Activated T-cell treated with anti-CD3 and anti-CD28 coated beads, Interleukin-2, amount 50 U/mL, for 72 hours (primary cell): ENCODE data around the gene SPC25. TPM values are rescaled to one million over a fixed set of nuclear protein-coding genes. Genes with fewer than 3 reads are reported as not detected.

Experiments used
- ATAC-seq, 2 donors: fragments of 150-1000 bp; cut with Tn5 transposase; replicated peaks in 1 of 2; 2 replicates each; pipeline ENCODE4 v1.10.0; 2021; ENCODE audit warnings: moderate library complexity in 2 of 2, mild to moderate bottlenecking in 1 of 2
- DNase-seq, 2 donors: peaks; one replicate each; pipeline ENCODE4 v3.0.0; 2021 to 2022; ENCODE audit warnings: mixed read lengths in 1 of 2
- H3K27ac Mint-ChIP-seq: one replicate; pipeline ENCODE4 v1.8.0; 2022; ENCODE audit warnings: mild to moderate bottlenecking, moderate library complexity, mixed read lengths
- H3K27me3 Mint-ChIP-seq: one replicate; pipeline ENCODE4 v1.8.0; 2022; ENCODE audit warnings: low read depth, mixed read lengths
- H3K36me3 Mint-ChIP-seq, 2 donors: one replicate each; pipeline ENCODE4 v1.8.0; 2022; ENCODE audit warnings: mixed read lengths in 2 of 2, mild to moderate bottlenecking in 1 of 2; ENCODE audit not compliant: insufficient read depth in 2 of 2
- H3K4me1 Mint-ChIP-seq: one replicate; pipeline ENCODE4 v1.8.0; 2022; ENCODE audit warnings: low read depth, mixed read lengths
- H3K4me3 Mint-ChIP-seq, 2 donors: one replicate each; pipeline ENCODE4 v1.8.0; 2022; ENCODE audit warnings: mild to moderate bottlenecking in 2 of 2, mixed read lengths in 2 of 2, moderate library complexity in 2 of 2
- H3K9me3 Mint-ChIP-seq, 2 donors: one replicate each; pipeline ENCODE4 v1.8.0; 2022; ENCODE audit warnings: mixed read lengths in 2 of 2
- total RNA-seq, 2 donors: library from RNA; stranded (reverse); gene quantifications; one replicate each; pipeline ENCODE4 v1.2.3, GENCODE V29; 2022

The SPC25 gene
- total RNA-seq, 2 donors from 2014 or later = 23.7 to 25.2 TPM

DNA sequence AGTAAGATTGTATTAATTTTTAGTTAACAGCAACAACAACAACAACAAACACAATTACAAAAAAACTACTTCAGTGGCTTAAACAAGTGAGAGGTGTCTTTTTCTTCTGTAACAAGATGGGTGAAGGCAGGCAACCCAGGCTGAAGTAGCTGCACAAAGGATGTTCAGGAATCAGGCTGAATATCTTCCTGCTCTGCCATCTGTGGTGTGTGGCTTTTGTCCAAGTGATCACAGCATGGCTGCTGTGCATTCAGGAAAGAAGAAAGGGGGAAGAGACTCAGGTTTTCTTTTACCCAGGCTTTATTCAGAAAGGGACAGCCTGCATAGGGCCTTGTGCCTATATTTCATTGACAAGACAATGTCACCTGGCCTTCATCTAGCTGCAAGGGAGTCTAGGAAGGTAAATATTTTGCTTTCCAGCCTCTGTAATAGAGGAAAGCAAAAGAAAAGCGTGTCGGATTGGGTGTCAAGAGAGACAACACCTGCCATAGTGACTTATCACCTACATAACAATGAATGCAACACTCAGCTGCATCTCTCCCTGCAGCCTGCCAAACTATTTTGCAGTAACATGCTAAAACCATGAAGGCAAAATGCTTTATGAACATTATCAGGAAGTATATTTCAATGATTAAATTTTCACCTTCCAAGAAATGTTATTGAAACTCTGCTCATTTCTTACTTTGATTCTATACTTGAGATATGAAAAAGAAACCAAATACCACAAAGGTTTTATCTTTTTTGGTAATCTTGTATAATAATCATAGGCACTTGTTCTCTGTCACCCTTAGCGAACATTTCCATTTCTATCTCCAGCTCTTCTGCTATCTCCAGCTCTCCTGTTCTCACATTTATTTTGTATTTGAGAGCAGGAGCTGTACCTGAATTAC, 25.5 kb upstream of the SPC25 start:
- no peak overlapping the region for H3K4me3 Mint-ChIP-seq
- no peak for DNase-seq
- peaks cover 0 to 4% of the 10 kb centered on the region in 2 donors for H3K9me3 Mint-ChIP-seq
- H3K27ac Mint-ChIP-seq = no peak overlapping the region
- peaks cover 14% of the 10 kb centered on the region for H3K4me1 Mint-ChIP-seq
- peaks cover 63% of the 10 kb centered on the region for H3K27me3 Mint-ChIP-seq
- H3K36me3 Mint-ChIP-seq = peaks cover 4% of the 10 kb centered on the region in 2 donors
- ATAC-seq = peak; percentile 72 to 80

DNA sequence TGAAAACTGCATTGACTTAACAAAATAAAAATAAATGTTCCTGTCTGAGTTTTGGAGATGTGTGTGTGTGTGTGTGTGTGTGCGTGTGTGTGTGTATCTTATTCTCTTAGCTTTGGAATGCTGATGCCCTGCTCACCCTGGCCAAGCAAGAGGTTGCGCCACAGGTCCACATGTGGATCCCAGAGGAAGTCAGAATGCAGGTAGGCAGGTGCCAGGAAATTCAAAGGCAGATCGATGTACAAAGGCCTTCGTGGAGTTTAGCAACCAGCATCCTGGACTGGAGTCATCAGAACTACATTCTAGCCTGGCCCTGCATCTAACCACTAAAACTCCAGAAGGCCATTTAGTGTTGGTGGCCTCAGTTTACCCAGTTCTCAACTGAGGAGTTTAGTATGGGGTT, 23.3 kb upstream of the SPC25 start:
- Mint-ChIP-seq H3K36me3 (peaks cover 4% of the 10 kb centered on the region in 2 donors), H3K4me3 (peak overlapping the region in 1 of 2 donors; percentile 9), H3K27me3 (peaks cover 51% of the 10 kb centered on the region), H3K4me1 (peaks cover 14% of the 10 kb centered on the region), H3K9me3 (peaks cover 0 to 4% of the 10 kb centered on the region in 2 donors), H3K27ac (no peak overlapping the region)
- ATAC-seq (no peak), DNase-seq (no peak)

DNA sequence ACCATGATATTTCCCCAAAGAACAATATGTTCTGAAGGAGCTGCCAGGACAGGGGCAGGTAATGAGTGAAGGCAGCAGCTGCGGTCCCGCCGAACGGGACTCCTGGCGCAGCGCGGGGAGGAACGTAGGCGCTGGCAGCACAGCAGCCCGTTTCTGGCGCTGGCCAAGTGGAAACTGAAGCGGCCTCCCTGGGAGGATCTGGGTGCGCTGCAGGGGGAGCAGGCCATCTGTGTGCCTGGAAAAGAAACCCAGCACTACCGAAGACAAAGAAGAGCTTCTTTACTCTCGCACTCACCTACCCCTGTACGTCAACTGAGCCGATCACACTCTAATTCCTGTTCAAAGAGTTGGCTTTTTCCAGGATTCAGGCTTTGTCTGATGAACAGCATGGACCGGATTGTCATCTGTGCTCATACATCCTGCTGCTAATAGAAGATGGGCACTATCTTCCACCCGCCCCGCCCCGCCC, 22.7 kb upstream of the SPC25 start:
- Mint-ChIP-seq H3K27ac (no peak overlapping the region), H3K9me3 (peaks cover 0 to 4% of the 10 kb centered on the region in 2 donors), H3K4me1 (peaks cover 14% of the 10 kb centered on the region)

DNA sequence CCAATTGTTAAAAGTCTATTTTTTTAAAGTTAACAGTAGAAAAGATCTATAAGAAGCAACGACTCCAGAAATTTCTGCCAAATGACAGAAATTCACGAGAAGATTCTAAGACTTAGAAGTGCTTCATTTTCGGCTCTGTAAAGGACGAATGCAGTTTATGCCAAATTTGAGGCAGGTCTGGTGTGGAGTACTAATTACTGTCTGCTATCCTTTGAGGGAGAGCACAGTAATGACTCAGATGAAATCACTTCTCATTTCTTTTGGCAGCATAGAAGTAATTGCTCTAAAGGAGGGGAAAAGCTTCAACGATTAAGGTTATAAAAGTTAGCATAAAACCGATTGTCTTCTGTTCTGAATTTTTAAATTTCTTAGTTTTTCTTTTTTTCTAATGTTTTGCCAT, 22.2 kb upstream of the SPC25 start:
- peaks cover 0 to 4% of the 10 kb centered on the region in 2 donors for H3K9me3 Mint-ChIP-seq
- H3K4me3 Mint-ChIP-seq = peak overlapping the region; percentile 55 to 71
- H3K36me3 Mint-ChIP-seq = peaks cover 4% of the 10 kb centered on the region in 2 donors
- H3K27ac Mint-ChIP-seq = no peak overlapping the region
- DNase-seq = no peak
- H3K27me3 Mint-ChIP-seq = peaks cover 45% of the 10 kb centered on the region
- peaks cover 14% of the 10 kb centered on the region for H3K4me1 Mint-ChIP-seq
- no peak for ATAC-seq

More for the DNA sequence above, 22.7 kb upstream of the SPC25 start:
- peaks cover 4% of the 10 kb centered on the region in 2 donors for H3K36me3 Mint-ChIP-seq
- H3K27me3 Mint-ChIP-seq = peaks cover 45% of the 10 kb centered on the region
- H3K4me3 Mint-ChIP-seq = peak overlapping the region; percentile 55 to 71
- peak in 1 of 2 donors; percentile 4 for DNase-seq
- no peak for ATAC-seq

DNA sequence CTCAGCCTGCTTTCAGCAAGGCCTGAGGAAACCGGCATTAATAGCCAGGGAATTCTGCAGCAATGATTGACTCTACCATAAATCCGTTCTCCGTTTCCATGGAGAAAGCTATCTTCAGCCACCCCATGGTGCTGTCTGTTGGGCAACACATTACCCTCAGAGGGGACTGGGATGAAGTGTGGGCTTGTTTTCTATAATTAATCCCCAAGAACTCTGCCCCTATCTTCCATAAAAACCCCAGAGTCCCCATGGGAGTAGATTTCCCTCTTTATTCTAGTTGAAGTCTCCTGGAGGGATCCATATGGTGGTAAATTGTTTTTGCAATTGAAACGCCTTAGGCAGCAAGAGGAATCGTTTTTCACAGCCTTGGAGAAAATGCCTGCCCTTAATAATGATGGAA, 20.1 kb upstream of the SPC25 start:
- Mint-ChIP-seq H3K9me3 (peaks cover 0 to 4% of the 10 kb centered on the region in 2 donors), H3K4me3 (no peak overlapping the region), H3K4me1 (peaks cover 6% of the 10 kb centered on the region), H3K27me3 (peaks cover 51% of the 10 kb centered on the region), H3K36me3 (peaks cover 4% of the 10 kb centered on the region in 2 donors), H3K27ac (no peak overlapping the region)
- DNase-seq (no peak), ATAC-seq (no peak)

DNA sequence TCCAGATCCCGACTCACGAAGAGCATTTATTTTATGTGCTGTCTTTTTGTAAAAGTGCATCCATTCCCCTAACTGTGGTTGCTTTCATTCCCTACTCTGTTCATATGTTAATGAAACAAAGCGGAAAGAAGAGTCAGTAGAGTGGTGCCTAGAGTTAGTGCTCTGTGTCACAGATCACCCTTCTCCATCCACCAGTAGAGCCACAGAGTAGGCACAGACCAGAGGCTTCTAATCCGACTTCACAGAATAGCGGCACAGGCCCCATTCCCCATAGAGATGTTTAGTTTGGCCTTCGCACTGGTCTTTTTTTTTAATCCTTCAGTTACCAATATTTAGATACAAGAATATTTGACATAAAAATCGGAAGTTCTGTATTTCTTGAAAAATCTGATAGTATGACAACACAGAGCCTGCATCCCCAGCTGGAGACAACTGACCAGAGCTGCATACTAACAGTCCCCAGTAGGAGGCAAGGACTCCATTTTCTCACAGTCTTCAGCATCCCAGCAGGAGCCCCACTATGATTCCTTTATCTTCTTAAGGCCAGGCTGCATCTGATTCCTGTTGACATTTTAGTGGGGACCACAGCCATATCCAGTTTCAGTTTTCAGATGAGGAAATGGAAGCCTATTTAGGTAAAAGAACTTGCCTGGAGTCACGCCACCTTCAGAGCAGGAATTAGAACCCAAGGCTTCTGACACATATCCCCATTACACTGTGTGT, 17.9 kb upstream of the SPC25 start:
- Mint-ChIP-seq H3K27ac (no peak overlapping the region), H3K4me1 (peaks cover 6% of the 10 kb centered on the region), H3K9me3 (no peaks in the 10 kb centered on the region), H3K4me3 (no peak overlapping the region), H3K27me3 (peaks cover 39% of the 10 kb centered on the region), H3K36me3 (no peaks in the 10 kb centered on the region)
- ATAC-seq (no peak), DNase-seq (no peak)

DNA sequence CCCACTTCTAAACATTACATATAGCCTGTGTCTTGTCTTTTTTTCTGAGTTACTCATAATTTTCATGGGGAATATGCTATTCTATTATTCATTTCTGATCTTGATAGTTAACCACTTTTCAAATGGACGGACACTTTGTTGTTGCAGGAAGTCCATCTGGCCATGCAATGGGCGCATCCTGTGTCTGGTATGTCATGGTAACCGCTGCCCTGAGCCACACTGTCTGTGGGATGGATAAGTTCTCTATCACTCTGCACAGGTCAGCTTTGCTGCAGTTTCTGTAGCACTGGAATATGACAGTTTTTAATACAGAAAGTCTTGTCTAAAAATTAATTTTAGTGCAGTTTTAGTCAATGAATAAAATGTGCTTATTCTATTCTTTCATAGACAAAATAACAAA, 14.1 kb upstream of the SPC25 start:
- H3K4me1 Mint-ChIP-seq = no peaks in the 10 kb centered on the region
- H3K4me3 Mint-ChIP-seq = no peak overlapping the region
- H3K27ac Mint-ChIP-seq = no peak overlapping the region
- DNase-seq = no peak
- no peaks in the 10 kb centered on the region for H3K9me3 Mint-ChIP-seq
- ATAC-seq = no peak
- H3K36me3 Mint-ChIP-seq = no peaks in the 10 kb centered on the region
- H3K27me3 Mint-ChIP-seq = peaks cover 21% of the 10 kb centered on the region

DNA sequence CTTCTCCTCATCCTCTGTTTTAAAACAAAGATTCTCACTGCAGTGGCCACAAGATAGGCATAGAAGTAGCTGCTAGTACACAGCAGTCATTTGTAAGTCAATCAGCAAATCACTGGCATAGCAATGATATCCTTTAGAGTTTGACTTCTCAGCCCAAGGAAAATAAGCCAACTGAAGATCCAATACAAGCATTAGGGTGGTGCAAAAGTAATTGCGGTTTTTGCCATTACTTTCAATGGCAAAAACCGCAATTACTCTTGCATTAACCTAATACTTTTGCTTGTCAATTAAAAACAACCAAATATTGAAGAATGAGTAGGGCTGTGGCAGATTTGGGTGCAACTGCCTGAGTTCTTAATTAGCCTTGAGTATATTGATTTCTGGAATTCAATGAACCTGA, 13.7 kb upstream of the SPC25 start:
- no peak for ATAC-seq
- H3K27me3 Mint-ChIP-seq = peaks cover 21% of the 10 kb centered on the region
- H3K4me3 Mint-ChIP-seq = no peak overlapping the region

DNA sequence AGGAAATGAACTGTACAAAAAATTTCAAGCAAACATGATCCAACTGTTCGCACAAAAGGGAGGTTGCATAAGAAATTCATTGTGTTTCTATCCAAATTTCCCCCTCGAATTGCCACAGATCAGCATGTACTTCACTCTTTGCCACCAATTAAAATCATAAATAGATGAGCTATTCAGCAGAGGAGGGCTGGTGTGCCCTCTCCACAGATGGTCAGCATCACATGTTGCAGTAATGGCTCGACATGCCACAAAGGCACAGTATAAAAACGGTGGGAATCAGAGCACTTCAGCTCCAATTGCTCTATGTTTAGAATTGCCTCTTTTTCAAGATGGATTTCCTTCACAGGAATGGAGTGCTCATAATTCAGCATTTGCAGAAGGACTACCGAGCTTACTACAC, 10.8 kb upstream of the SPC25 start, which contains the start of gene G6PC2:
Gene G6PC2 (plus strand): TSS at position 289 of the 400 bp plus-strand sequence. CDS start 41 bp downstream, at position 330.
- ATAC-seq (no peak), DNase-seq (no peak)
- H3K27ac Mint-ChIP-seq = no peak within 1 kb of the TSS
- no peaks in the 10 kb centered on the region for H3K36me3 Mint-ChIP-seq
- H3K4me3 Mint-ChIP-seq = no peak within 1 kb of the TSS
- no peaks in the 10 kb centered on the region for H3K4me1 Mint-ChIP-seq
- peaks cover 15% of the 10 kb centered on the region for H3K27me3 Mint-ChIP-seq
- no peaks in the 10 kb centered on the region for H3K9me3 Mint-ChIP-seq

More for the DNA sequence above, 13.7 kb upstream of the SPC25 start:
- Mint-ChIP-seq H3K27ac (no peak overlapping the region), H3K9me3 (no peaks in the 10 kb centered on the region), H3K36me3 (no peaks in the 10 kb centered on the region), H3K4me1 (no peaks in the 10 kb centered on the region)
- DNase-seq = no peak

DNA sequence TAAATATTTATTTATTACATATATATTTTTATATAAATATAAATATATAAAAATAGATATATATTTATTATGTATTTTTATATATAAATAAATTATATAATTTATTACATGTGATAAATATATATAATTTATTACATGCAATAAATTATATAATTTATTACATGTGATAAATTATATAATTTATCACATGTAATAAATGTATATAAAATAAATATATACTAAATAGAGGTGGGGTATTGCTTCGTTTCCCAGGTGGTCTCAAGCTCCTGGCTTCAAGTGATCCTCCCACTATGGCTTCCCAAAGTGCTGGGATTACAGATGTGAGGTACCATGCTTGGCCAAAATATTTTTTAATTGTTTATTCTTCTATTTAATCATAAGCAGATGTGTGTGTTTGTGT, 7.2 kb upstream of the SPC25 start:
- H3K36me3 Mint-ChIP-seq = no peaks in the 10 kb centered on the region
- DNase-seq = no peak
- no peaks in the 10 kb centered on the region for H3K9me3 Mint-ChIP-seq
- H3K4me3 Mint-ChIP-seq = no peak overlapping the region
- H3K27me3 Mint-ChIP-seq = peaks cover 24% of the 10 kb centered on the region
- H3K27ac Mint-ChIP-seq = no peak overlapping the region
- ATAC-seq = no peak
- no peaks in the 10 kb centered on the region for H3K4me1 Mint-ChIP-seq

DNA sequence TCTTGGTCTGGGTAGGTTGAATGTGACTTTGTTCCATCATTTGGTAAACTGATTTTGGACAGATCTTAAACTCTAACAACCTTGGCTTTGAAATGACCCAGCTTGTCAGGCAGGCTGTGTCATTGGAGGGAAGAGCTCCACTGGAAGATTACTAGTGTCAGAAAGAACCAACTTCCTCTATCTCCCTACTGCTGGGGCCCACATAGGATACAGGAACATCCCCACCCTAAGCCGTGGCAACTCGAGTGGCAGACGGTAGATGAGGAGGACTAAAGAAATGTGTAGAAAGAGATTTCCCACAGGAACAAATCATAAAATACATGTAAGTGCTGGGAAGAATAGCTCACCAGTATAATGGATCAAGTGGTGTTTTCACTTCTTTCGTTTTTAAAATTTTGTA, 6.6 kb upstream of the SPC25 start:
- Mint-ChIP-seq H3K27ac (no peak overlapping the region), H3K36me3 (no peaks in the 10 kb centered on the region), H3K9me3 (no peaks in the 10 kb centered on the region), H3K4me3 (no peak overlapping the region), H3K27me3 (peaks cover 25% of the 10 kb centered on the region), H3K4me1 (no peaks in the 10 kb centered on the region)
- no peak for DNase-seq
- ATAC-seq = peak in 1 of 2 donors; percentile 47

DNA sequence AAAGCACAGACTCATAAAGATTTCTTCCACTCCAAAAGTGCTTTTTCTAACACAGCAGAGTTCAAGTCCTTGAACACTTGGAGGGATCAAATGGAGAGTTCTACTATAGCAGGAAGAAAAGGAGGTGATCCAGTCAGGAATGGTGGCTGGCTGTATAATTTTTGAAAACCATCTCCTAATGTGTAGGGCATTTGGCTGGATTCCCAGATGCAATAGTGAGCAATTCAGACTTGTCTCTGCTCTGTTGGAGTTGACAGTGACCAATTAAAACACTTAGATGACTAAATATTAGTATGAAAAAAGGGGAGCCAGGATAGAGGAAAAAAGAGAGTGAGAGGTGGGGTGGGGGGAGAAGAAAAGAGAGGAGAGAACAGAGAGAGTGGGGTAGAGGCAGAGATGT, 5.5 kb upstream of the SPC25 start:
- peaks cover 23% of the 10 kb centered on the region for H3K27me3 Mint-ChIP-seq
- DNase-seq (no peak), ATAC-seq (no peak)
- no peak overlapping the region for H3K27ac Mint-ChIP-seq
- H3K4me3 Mint-ChIP-seq = no peak overlapping the region
- no peaks in the 10 kb centered on the region for H3K36me3 Mint-ChIP-seq
- H3K9me3 Mint-ChIP-seq = no peaks in the 10 kb centered on the region
- peaks cover 2% of the 10 kb centered on the region for H3K4me1 Mint-ChIP-seq

DNA sequence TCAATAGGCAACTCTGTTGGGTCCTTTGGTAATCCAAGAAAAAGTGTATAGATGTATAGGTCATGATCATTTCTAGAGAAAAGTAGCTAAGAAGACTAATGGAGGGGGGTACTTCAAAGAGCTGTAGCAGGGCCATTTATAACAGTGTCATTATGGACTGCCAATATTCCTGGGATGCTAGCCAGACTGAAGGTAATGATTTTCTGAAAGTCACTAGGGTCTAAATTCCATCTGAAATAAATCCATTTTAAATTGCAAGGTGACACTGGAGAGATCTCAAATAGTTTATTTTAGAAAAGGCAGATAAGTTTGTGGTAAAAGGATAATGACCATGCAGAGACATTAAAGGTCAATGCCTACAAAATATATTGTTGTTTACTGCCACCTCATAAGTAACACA, 4.5 kb upstream of the SPC25 start:
- Mint-ChIP-seq H3K27me3 (peaks cover 17% of the 10 kb centered on the region), H3K36me3 (peaks cover 3% of the 10 kb centered on the region in 2 donors), H3K27ac (no peak overlapping the region), H3K4me3 (no peak overlapping the region), H3K9me3 (no peaks in the 10 kb centered on the region), H3K4me1 (peaks cover 11% of the 10 kb centered on the region)
- ATAC-seq = no peak
- no peak for DNase-seq
